H1 (cell line): ENCODE measurements around the gene UQCRQ. TPM values are rescaled to one million over a fixed set of nuclear protein-coding genes. Genes with fewer than 3 reads are reported as not detected.

Source experiments
- CTCF ChIA-PET: fragments of 300-600 bp; sonication (Branson Sonifier 250); formaldehyde crosslinking; loops from one replicate; lab custom pipeline; 2021; ENCODE audit not compliant: partially characterized antibody; lab: Charles Lee
- POLR2A ChIA-PET: fragments of 300-600 bp; sonication (Branson Sonifier 250); formaldehyde crosslinking; loops from one replicate; lab custom pipeline; 2021; ENCODE audit warnings: inconsistent platforms; ENCODE audit not compliant: partially characterized antibody; lab: Charles Lee
- DNase-seq, 2 experiments: peaks; one replicate each; pipeline versions ENCODE4 v3.0.0 to v3.0.0-alpha.2; 2010 to 2022; ENCODE audit warnings: low spot score in 2 of 2, low read depth in 1 of 2, mixed read lengths in 1 of 2
- FAIRE-seq: peaks from 2 replicates; lab custom pipeline; 2011; peaks lifted over from hg19 to GRCh38; lab: Jason Lieb, UNC
- H2AFZ ChIP-seq: 2 replicates; pipeline ENCODE4 v1.8.1; 2012; ENCODE audit warnings: low read length, inconsistent platforms
- H2AK5ac ChIP-seq: 2 replicates; pipeline ENCODE4 v1.6.1; 2013; ENCODE audit warnings: low read depth, low read length
- H2BK120ac ChIP-seq: replicated peaks from 2 replicates; pipeline ENCODE3; 2013; ENCODE audit warnings: low read depth, low read length, inconsistent platforms
- H2BK12ac ChIP-seq: 2 replicates; pipeline ENCODE4 v1.6.1; 2013; ENCODE audit warnings: low read depth, low read length
- H2BK15ac ChIP-seq: 2 replicates; pipeline ENCODE4 v1.6.1; 2013; ENCODE audit warnings: low read length
- H2BK20ac ChIP-seq: 2 replicates; pipeline ENCODE4 v1.6.1; 2013; ENCODE audit warnings: low read length
- H2BK5ac ChIP-seq: 2 replicates; pipeline ENCODE4 v1.6.1; 2013; ENCODE audit warnings: low read depth, low read length
- H3K14ac ChIP-seq: 2 replicates; pipeline ENCODE4 v1.6.1; 2013; ENCODE audit warnings: inconsistent platforms; ENCODE audit not compliant: insufficient read length
- H3K18ac ChIP-seq: 2 replicates; pipeline ENCODE4 v1.6.1; 2013; ENCODE audit warnings: low read length; ENCODE audit errors: extremely low read depth
- H3K23ac ChIP-seq: 2 replicates; pipeline ENCODE4 v1.6.1; 2013; ENCODE audit warnings: inconsistent platforms; ENCODE audit not compliant: insufficient read length
- H3K23me2 ChIP-seq: 2 replicates; pipeline ENCODE4 v1.6.1; 2013; ENCODE audit warnings: low read depth, low read length
- H3K27ac ChIP-seq: 2 replicates; pipeline ENCODE4 v1.6.1; 2011; ENCODE audit warnings: low read depth, low read length, inconsistent platforms
- H3K27me3 ChIP-seq, 4 experiments: replicated peaks in 1 of 4; 1 replicate in 1 of 4; 2 replicates in 3 of 4; pipeline versions ENCODE4 v1.6.1 to v1.8.1; 2011 to 2013; ENCODE audit warnings: low read length in 3 of 4, mild to moderate bottlenecking in 3 of 4, inconsistent platforms in 2 of 4, mixed read lengths in 2 of 4, moderate library complexity in 1 of 4; ENCODE audit not compliant: control insufficient read depth in 3 of 4, insufficient read depth in 3 of 4; ENCODE audit errors: extremely low read depth in 1 of 4
- H3K36me3 ChIP-seq, 4 experiments: 2 replicates each; pipeline versions ENCODE4 v1.6.1 to v1.8.1; 2011 to 2013; ENCODE audit warnings: mild to moderate bottlenecking in 4 of 4, low read length in 3 of 4, moderate library complexity in 2 of 4, control low read depth in 1 of 4, inconsistent platforms in 1 of 4; ENCODE audit not compliant: insufficient read depth in 4 of 4, control insufficient read depth in 2 of 4
- H3K4ac ChIP-seq: replicated peaks from 2 replicates; pipeline ENCODE3; 2013; ENCODE audit warnings: low read length, low read depth, mixed read lengths, inconsistent platforms; ENCODE audit not compliant: insufficient read length
- H3K4me1 ChIP-seq, 4 experiments: replicated peaks in 1 of 4; 1 replicate in 1 of 4; 2 replicates in 3 of 4; pipeline versions ENCODE4 v1.6.1 to v1.8.1; 2011 to 2013; ENCODE audit warnings: low read length in 3 of 4, inconsistent platforms in 2 of 4, mixed read lengths in 1 of 4; ENCODE audit not compliant: insufficient read depth in 4 of 4, control insufficient read depth in 3 of 4
- H3K4me2 ChIP-seq, 2 experiments: 2 replicates each; pipeline versions ENCODE4 v1.6.1 to v1.8.1; 2011 to 2013; ENCODE audit warnings: low read depth in 2 of 2, low read length in 2 of 2, control low read depth in 1 of 2, inconsistent platforms in 1 of 2, mild to moderate bottlenecking in 1 of 2; ENCODE audit not compliant: insufficient read depth in 1 of 2
- H3K4me3 ChIP-seq, 4 experiments: fragments of 200-600, 300-600 bp in 1 of 4; sonication (generic), shearing (Covaris generic), sonication (Bioruptor Twin) in 1 of 4; 2 replicates each; pipeline versions ENCODE4 v1.5.1 to v1.8.1; 2011 to 2016; ENCODE audit warnings: low read length in 4 of 4, low read depth in 3 of 4, control low read depth in 2 of 4, inconsistent platforms in 2 of 4, mild to moderate bottlenecking in 2 of 4, mixed read lengths in 1 of 4, moderate library complexity in 1 of 4; ENCODE audit not compliant: insufficient read depth in 2 of 4; ENCODE audit errors: extremely low read depth in 1 of 4
- H3K56ac ChIP-seq: replicated peaks from 2 replicates; pipeline ENCODE3; 2013; ENCODE audit warnings: low read depth, mild to moderate bottlenecking, mixed read lengths, low read length, inconsistent platforms; ENCODE audit not compliant: insufficient read length
- H3K79me1 ChIP-seq: 2 replicates; pipeline ENCODE4 v1.6.1; 2013; ENCODE audit warnings: low read depth, low read length, control low read depth
- H3K79me2 ChIP-seq, 2 experiments: 2 replicates each; pipeline versions ENCODE4 v1.6.1 to v1.8.1; 2012 to 2013; ENCODE audit warnings: low read length in 2 of 2, mild to moderate bottlenecking in 2 of 2, inconsistent platforms in 1 of 2; ENCODE audit not compliant: insufficient read depth in 2 of 2, control insufficient read depth in 1 of 2
- H3K9ac ChIP-seq, 4 experiments: replicated peaks in 1 of 4; 1 replicate in 1 of 4; 2 replicates in 3 of 4; pipeline versions ENCODE4 v1.6.1 to v1.8.1; 2011 to 2013; ENCODE audit warnings: low read depth in 3 of 4, low read length in 3 of 4, control low read depth in 2 of 4, mild to moderate bottlenecking in 2 of 4, moderate library complexity in 2 of 4, inconsistent platforms in 1 of 4; ENCODE audit errors: extremely low read depth in 1 of 4
- H3K9me3 ChIP-seq, 2 experiments: 2 replicates each; pipeline versions ENCODE4 v1.6.1 to v1.8.1; 2012 to 2013; ENCODE audit warnings: mild to moderate bottlenecking in 2 of 2, moderate library complexity in 2 of 2, control low read depth in 1 of 2, inconsistent platforms in 1 of 2, low read depth in 1 of 2, low read length in 1 of 2, mixed read lengths in 1 of 2; ENCODE audit not compliant: insufficient read depth in 2 of 2
- H4K20me1 ChIP-seq, 2 experiments: replicated peaks in 1 of 2; 2 replicates each; pipeline versions ENCODE3 to v1.8.1; 2011 to 2013; ENCODE audit warnings: inconsistent platforms in 2 of 2, low read length in 2 of 2, mild to moderate bottlenecking in 1 of 2; ENCODE audit not compliant: insufficient read depth in 2 of 2, control insufficient read depth in 1 of 2
- H4K5ac ChIP-seq: 2 replicates; pipeline ENCODE4 v1.6.1; 2013; ENCODE audit warnings: low read length, low read depth, mixed read lengths, inconsistent platforms; ENCODE audit not compliant: insufficient read length
- H4K8ac ChIP-seq: 2 replicates; pipeline ENCODE4 v1.8.0; 2013; ENCODE audit warnings: mild to moderate bottlenecking, moderate library complexity, low read length, inconsistent platforms; ENCODE audit not compliant: insufficient read depth; ENCODE audit errors: extremely low read depth
- H4K91ac ChIP-seq: replicated peaks from 2 replicates; pipeline ENCODE3; 2013; ENCODE audit warnings: low read length, mixed read lengths, inconsistent platforms; ENCODE audit not compliant: insufficient read length
- NANOG ChIP-seq: IDR thresholded peaks from 2 replicates; pipeline ENCODE4 v1.6.1; 2011; ENCODE audit warnings: low read length, low read depth, mild to moderate bottlenecking, inconsistent platforms; ENCODE audit not compliant: insufficient read depth, poor library complexity, severe bottlenecking
- RXRA ChIP-seq: IDR thresholded peaks from 2 replicates; pipeline ENCODE4 v1.6.1; 2011; ENCODE audit warnings: low read depth, mild to moderate bottlenecking, low read length, moderate library complexity; ENCODE audit not compliant: insufficient read depth
- SP4 ChIP-seq: IDR thresholded peaks from 2 replicates; pipeline ENCODE4 v1.6.1; 2012; ENCODE audit warnings: low read length, inconsistent platforms
- WGBS, 2 experiments: shearing (Covaris generic) in 1 of 2; methylation state at CpG; one replicate each; pipeline versions ENCODE4 v1.1.6 to v1.1.7; 2013 to 2015; ENCODE audit warnings: low lambda C conversion rate in 2 of 2, mixed read lengths in 2 of 2, inconsistent platforms in 1 of 2, low coverage in 1 of 2, missing lambda C conversion rate in 1 of 2; ENCODE audit not compliant: insufficient replicate concordance in 2 of 2, insufficient coverage in 1 of 2, insufficient read length in 1 of 2; ENCODE audit errors: extremely low coverage in 1 of 2, missing lambda C conversion rate in 1 of 2; 5-methylcytosine and 5-hydroxymethylcytosine counted together
- polyA plus RNA-seq, 7 experiments: library from polyadenylated mRNA; depleted of rRNA in 3 of 7; stranded (reverse) in 5 of 7; unstranded in 2 of 7; fragments of >200 nt in 5 of 7; fragments of 200-250 nt in 2 of 7; gene quantifications; 1 replicate in 5 of 7; 2 replicates in 1 of 7; 4 replicates in 1 of 7; pipeline versions ENCODE4 v1.2.1 to v1.2.3, GENCODE V29; 2011 to 2013; ENCODE audit warnings: missing spikeins in 2 of 7, mixed read lengths in 2 of 7
- total RNA-seq: library from RNA; stranded (reverse); fragmentation: NEBNext Ultra II Directional; extraction: Animal tissue kit (Norgen Biotek cat#: 25700); gene quantifications from 2 replicates; pipeline ENCODE4 v1.2.1, GENCODE V29; 2021

Gene UQCRQ
- total and polyA plus RNA-seq, 2 of the 8 experiments (the other 6 are each of a cell fraction or from before 2014, with no cell fraction given), result 177 to 293 TPM

DNA sequence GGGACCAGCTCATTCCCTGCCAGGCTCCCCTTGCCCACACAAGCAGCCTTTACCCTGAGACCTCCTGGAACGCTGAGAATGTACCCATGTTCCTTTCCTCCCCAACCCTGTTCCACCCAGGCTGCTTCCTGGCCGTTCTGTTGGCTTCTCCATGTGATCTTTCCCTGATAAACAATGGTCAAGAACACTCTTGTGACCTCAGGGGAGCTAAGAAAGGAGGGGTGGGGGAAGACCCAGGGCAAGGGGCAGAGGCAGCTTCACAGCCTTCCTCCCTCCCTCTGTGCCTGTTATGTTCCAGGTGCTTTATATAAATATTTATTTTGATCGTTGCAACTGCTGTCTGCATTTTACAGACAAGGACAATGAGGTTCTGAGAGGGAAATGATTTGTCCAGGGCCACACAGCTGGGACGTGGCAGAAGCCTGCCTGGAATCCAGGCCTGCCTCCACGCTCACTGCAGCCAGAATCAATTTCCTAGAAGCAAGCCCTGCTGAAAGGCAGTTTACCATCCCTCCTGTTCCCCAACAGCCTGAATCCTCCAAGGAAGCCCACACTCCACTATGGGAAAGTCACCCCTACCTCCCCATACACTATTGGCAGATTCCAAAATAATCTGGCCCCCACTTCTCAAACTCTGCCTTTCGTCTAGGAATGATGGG lies 39.9 kb upstream of the UQCRQ start:
- POLR2A ChIA-PET, result interaction anchor here (0.8 to 5.7 kb wide), 8 partner anchors 12 to 225 kb away, joined by 3 to 32 read pairs (median 4); partner anchors contain the start of genes GDF9, HSPA4, SOWAHA and UQCRQ
- TF ChIP-seq SP4 (no peak), RXRA (no peak), NANOG (no peak)

More for the DNA sequence above, 39.9 kb upstream of the UQCRQ start:
- Histone ChIP-seq H3K79me1 (no peaks in the 10 kb centered on the region), H4K5ac (no peak overlapping the region), H2AK5ac (no peak overlapping the region), H3K23me2 (peaks cover 14% of the 10 kb centered on the region; the same call in 1 of the 2 replicates), H3K4me2 (peak overlapping the region; percentile 74), H4K91ac (no peak overlapping the region), H3K4me3 (peak overlapping the region in 2 of 4 experiments; percentile 43 to 60; a peak in 3 of 8 replicates), H3K4me1 (peaks cover 0 to 23% (median 21%) of the 10 kb centered on the region in 4 experiments; a peak in 6 of 7 replicates), H3K79me2 (no peaks in the 10 kb centered on the region), H4K20me1 (no peaks in the 10 kb centered on the region), H3K27ac (no peak overlapping the region), H2BK15ac (no peak overlapping the region), H3K56ac (no peak overlapping the region), H3K27me3 (peaks cover 32 to 81% (median 70%) of the 10 kb centered on the region in 4 experiments), H3K36me3 (no peaks in the 10 kb centered on the region), H3K9me3 (no peaks in the 10 kb centered on the region), H3K18ac (no peak overlapping the region), H3K4ac (no peak overlapping the region), H3K14ac (no peak overlapping the region), H3K23ac (no peak overlapping the region), H2BK12ac (0 out of 2 replicates have a peak overlapping the region, but pooled peaks have one; percentile 4), H2BK120ac (no peak overlapping the region), H2BK5ac (no peak overlapping the region), H2AFZ (peak overlapping the region; percentile 71; the same call in 1 of the 2 replicates), H2BK20ac (no peak overlapping the region), H4K8ac (peak overlapping the region; percentile 45; the same call in 1 of the 2 replicates), H3K9ac (no peak overlapping the region)
- no peak for DNase-seq
- CTCF ChIA-PET, result interaction anchor here (0.9 to 25.6 kb wide), 8 partner anchors 9 to 225 kb away, joined by 3 to 465 read pairs (median 6); partner anchors contain the start of genes CCNI2, GDF9, HSPA4 and LEAP2
- FAIRE-seq, result no peak
- WGBS, 2 experiments, result 65% methylated on average over 5 of the region's 6 CpGs; no CpG with 5 or more reads in 1 of the 2 experiments
